ENCODE results near the gene CES3.

The CES3 gene

DNA sequence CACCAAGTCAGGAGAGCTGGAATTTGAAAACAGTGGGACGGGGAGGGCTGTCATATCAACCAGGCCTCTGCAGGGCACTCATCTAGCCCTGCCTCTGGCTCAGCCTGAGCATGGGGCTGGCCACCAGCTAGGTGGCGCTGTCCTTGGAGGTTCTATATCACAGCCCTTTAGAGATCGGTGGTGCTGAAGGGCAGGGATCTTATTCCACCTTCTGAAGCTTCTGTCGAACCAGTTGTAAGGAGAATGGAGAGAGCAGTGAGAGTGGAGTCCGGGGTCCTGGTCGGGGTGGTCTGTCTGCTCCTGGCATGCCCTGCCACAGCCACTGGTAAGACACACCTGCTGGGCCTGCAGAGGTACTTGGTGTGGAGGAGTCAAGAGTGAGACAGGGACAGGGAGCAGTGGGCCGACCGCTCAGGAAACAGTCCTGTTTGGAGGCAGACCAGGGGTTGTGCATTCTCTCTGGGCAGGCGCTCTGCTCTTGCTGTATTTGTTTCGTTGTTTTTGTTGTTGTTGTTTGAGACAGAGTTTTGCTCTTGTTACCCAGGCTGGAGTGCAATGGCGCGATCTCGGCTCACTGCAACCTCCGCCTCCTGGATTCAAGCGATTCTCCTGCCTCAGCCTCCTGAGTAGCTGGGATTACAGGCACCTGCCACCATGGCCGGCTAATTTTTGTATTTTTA, at the start of gene CES3:
Gene CES3 (plus strand): TSS at position 202 of the 680 bp plus-strand sequence. CDS start 42 bp downstream, at position 244.
- peak within 1 kb of the TSS; percentile 88 for H3K27ac Mint-ChIP-seq
- TF ChIP-seq, protein P1, sequence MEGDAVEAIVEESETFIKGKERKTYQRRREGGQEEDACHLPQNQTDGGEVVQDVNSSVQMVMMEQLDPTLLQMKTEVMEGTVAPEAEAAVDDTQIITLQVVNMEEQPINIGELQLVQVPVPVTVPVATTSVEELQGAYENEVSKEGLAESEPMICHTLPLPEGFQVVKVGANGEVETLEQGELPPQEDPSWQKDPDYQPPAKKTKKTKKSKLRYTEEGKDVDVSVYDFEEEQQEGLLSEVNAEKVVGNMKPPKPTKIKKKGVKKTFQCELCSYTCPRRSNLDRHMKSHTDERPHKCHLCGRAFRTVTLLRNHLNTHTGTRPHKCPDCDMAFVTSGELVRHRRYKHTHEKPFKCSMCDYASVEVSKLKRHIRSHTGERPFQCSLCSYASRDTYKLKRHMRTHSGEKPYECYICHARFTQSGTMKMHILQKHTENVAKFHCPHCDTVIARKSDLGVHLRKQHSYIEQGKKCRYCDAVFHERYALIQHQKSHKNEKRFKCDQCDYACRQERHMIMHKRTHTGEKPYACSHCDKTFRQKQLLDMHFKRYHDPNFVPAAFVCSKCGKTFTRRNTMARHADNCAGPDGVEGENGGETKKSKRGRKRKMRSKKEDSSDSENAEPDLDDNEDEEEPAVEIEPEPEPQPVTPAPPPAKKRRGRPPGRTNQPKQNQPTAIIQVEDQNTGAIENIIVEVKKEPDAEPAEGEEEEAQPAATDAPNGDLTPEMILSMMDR (IDR thresholded peaks at IDR 0.05): peak; percentile 94
- H3K9me3 Mint-ChIP-seq: no peaks in the 10 kb centered on the region
- peaks cover 14% of the 10 kb centered on the region for H3K4me1 Mint-ChIP-seq
- H3K4me3 Mint-ChIP-seq: peak within 1 kb of the TSS; percentile 86
- DNase-seq: peak; percentile 83
- peaks cover 42% of the 10 kb centered on the region for H3K27me3 Mint-ChIP-seq (ENCODE audit: low read depth, poor library complexity)
- no peaks in the 10 kb centered on the region for H3K36me3 Mint-ChIP-seq (ENCODE audit: low read depth)

DNA sequence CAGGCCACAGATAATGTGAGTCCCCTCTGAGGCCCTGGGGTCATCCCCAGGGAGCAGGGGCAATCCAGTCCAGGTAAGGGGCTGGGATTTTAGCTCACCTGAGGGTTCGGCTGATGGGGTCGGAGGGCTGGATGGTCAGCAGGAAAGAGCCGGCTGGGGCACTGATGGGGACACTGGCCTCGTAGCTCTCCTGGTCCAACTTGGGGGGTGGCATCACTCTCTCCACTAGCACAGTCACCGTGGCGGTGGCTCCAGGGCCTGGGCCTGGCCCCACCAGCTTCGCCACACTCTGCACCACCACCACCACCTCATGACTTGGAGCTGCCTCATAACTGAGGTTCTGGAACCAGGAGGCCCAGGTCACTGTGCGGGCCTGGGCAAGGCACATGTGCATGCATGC, 49.3 kb upstream of the CES3 start:
- peaks cover 30% of the 10 kb centered on the region for H3K27me3 Mint-ChIP-seq (ENCODE audit: low read depth, poor library complexity)
- H3K9me3 Mint-ChIP-seq: no peaks in the 10 kb centered on the region
- H3K4me1 Mint-ChIP-seq: no peaks in the 10 kb centered on the region
- H3K36me3 Mint-ChIP-seq (ENCODE audit: low read depth): no peaks in the 10 kb centered on the region
- DNase-seq: no peak
- no peak overlapping the region for H3K27ac Mint-ChIP-seq
- H3K4me3 Mint-ChIP-seq: no peak overlapping the region
- TF ChIP-seq, protein P1 (IDR thresholded peaks at IDR 0.05): no peak

GRCh38 chr16:66913081-66913480, 48.0 kb upstream of the CES3 start:
- Mint-ChIP-seq H3K27me3 (ENCODE audit: low read depth, poor library complexity) (peaks cover 41% of the 10 kb centered on the region), H3K4me3 (no peak overlapping the region), H3K27ac (no peak overlapping the region), H3K36me3 (ENCODE audit: low read depth) (no peaks in the 10 kb centered on the region), H3K9me3 (no peaks in the 10 kb centered on the region), H3K4me1 (no peaks in the 10 kb centered on the region)
- peak; percentile 46 for DNase-seq
- TF ChIP-seq, protein P1 (IDR thresholded peaks at IDR 0.05): no peak

GRCh38 chr16:66913711-66914110, 47.4 kb upstream of the CES3 start:
- Mint-ChIP-seq H3K27ac (no peak overlapping the region), H3K9me3 (no peaks in the 10 kb centered on the region), H3K4me1 (no peaks in the 10 kb centered on the region), H3K27me3 (ENCODE audit: low read depth, poor library complexity) (peaks cover 40% of the 10 kb centered on the region), H3K36me3 (ENCODE audit: low read depth) (no peaks in the 10 kb centered on the region), H3K4me3 (no peak overlapping the region)
- TF ChIP-seq, protein P1 (IDR thresholded peaks at IDR 0.05): no peak
- DNase-seq: no peak

GRCh38 chr16:66914541-66914940, 46.5 kb upstream of the CES3 start:
- Mint-ChIP-seq H3K4me3 (no peak overlapping the region), H3K27me3 (ENCODE audit: low read depth, poor library complexity) (peaks cover 46% of the 10 kb centered on the region), H3K9me3 (no peaks in the 10 kb centered on the region), H3K4me1 (peaks cover 6% of the 10 kb centered on the region), H3K27ac (no peak overlapping the region), H3K36me3 (ENCODE audit: low read depth) (no peaks in the 10 kb centered on the region)
- no peak for DNase-seq
- TF ChIP-seq, protein P1 (IDR thresholded peaks at IDR 0.05): no peak

- H3K4me3 Mint-ChIP-seq: no peak overlapping the region
- peaks cover 6% of the 10 kb centered on the region for H3K4me1 Mint-ChIP-seq
- no peaks in the 10 kb centered on the region for H3K9me3 Mint-ChIP-seq
These were observed 46.0 kb upstream of the CES3 start for GRCh38 chr16:66915041-66915440.

More at GRCh38 chr16:66915041-66915440, 46.0 kb upstream of the CES3 start:
- no peaks in the 10 kb centered on the region for H3K36me3 Mint-ChIP-seq (ENCODE audit: low read depth)
- no peak overlapping the region for H3K27ac Mint-ChIP-seq
- DNase-seq: no peak
- TF ChIP-seq, protein P1 (IDR thresholded peaks at IDR 0.05): no peak
- peaks cover 50% of the 10 kb centered on the region for H3K27me3 Mint-ChIP-seq (ENCODE audit: low read depth, poor library complexity)

Measured in nephron progenitor cell (in vitro differentiated cells).